ENCODE data around the gene ESYT2. TPM values are rescaled to one million over a fixed set of nuclear protein-coding genes. Genes with fewer than 3 reads are reported as not detected.

The ESYT2 gene
- polyA plus RNA-seq, 3 donors: 14.0 to 24.1 (median 22.0) TPM

DNA sequence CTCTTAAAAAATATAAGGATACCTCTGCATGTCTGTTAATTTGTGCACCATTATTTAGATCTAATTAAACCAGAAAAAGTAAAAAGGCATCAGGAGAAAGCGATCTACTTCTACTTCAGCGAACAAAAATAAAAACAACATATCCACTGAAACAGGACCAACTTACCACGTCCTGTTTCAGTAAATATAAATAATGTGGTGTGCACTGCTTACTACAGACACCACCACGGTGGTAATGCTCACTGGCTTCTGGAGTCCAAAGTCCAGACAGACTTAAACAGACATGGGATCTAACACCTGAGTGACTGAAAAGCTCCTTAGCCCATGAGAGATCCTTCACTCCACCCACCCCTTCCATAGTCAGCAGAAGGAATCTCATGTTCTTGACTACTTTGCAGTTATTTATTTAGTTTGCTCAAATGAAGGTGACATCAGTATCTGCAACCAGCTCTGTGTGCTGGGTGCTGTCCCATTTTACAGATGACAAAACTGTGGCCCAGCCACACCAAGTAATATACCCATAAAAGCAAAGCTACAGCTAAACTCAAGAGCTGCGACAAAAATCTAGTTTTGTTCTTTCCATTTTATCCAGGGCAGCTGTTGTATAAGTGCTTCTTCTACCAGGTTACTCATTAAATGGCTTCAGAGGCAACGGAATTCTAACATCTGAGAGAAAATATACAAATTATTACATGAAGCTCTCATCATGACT is 62.6 kb downstream of the ESYT2 start:
- Mint-ChIP-seq H3K36me3 (peaks cover 57 to 60% of the 10 kb centered on the region in 2 donors), H3K27me3 (ENCODE audit: low read depth in 3 of 3) (no peaks in the 10 kb centered on the region), H3K4me1 (no peaks in the 10 kb centered on the region), H3K9me3 (no peaks in the 10 kb centered on the region), H3K27ac (peak overlapping the region in 2 of 7 donors; percentile 26 to 41), H3K4me3 (no peak overlapping the region)
- Histone ChIP-seq H3K9ac (ENCODE audit: insufficient read depth, low read length, poor library complexity, severe bottlenecking) (no peak overlapping the region), H3K4me1 (ENCODE audit: control insufficient read depth in 1 of 2, insufficient read depth in 2 of 2, low read length in 2 of 2) (no peaks in the 10 kb centered on the region), H3K27me3 (ENCODE audit: control insufficient read depth in 2 of 2, insufficient read depth in 2 of 2, low read length in 2 of 2) (no peaks in the 10 kb centered on the region), H3K79me2 (ENCODE audit: insufficient read depth, low read length) (no peaks in the 10 kb centered on the region), H4K20me1 (ENCODE audit: insufficient read depth, low read length) (no peaks in the 10 kb centered on the region), H3K36me3 (replicated peaks in 1 of 2; ENCODE audit: control insufficient read depth in 1 of 2, insufficient read depth in 2 of 2, low read length in 2 of 2) (peaks cover 49 to 84% of the 10 kb centered on the region in 2 donors), H2AFZ (ENCODE audit: insufficient read depth, low read depth, low read length, poor library complexity, severe bottlenecking) (no peak overlapping the region), H3K27ac (ENCODE audit: low read depth in 1 of 2, low read length in 2 of 2) (peak overlapping the region in 1 of 2 donors; percentile 20), H3K4me3 (replicated peaks in 1 of 3; ENCODE audit: low read depth in 2 of 3, low read length in 3 of 3) (no peak overlapping the region), H3K9me3 (replicated peaks in 1 of 2; ENCODE audit: control insufficient read depth in 1 of 2, insufficient read depth in 1 of 2, low read length in 2 of 2) (no peaks in the 10 kb centered on the region), H3K4me2 (replicated peaks; ENCODE audit: extremely low read depth, low read length, poor library complexity, severe bottlenecking) (no peak overlapping the region)
- intact Hi-C loops (cut with micrococcal nuclease): no loop called here
- TF ChIP-seq, protein P1, sequence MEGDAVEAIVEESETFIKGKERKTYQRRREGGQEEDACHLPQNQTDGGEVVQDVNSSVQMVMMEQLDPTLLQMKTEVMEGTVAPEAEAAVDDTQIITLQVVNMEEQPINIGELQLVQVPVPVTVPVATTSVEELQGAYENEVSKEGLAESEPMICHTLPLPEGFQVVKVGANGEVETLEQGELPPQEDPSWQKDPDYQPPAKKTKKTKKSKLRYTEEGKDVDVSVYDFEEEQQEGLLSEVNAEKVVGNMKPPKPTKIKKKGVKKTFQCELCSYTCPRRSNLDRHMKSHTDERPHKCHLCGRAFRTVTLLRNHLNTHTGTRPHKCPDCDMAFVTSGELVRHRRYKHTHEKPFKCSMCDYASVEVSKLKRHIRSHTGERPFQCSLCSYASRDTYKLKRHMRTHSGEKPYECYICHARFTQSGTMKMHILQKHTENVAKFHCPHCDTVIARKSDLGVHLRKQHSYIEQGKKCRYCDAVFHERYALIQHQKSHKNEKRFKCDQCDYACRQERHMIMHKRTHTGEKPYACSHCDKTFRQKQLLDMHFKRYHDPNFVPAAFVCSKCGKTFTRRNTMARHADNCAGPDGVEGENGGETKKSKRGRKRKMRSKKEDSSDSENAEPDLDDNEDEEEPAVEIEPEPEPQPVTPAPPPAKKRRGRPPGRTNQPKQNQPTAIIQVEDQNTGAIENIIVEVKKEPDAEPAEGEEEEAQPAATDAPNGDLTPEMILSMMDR (IDR thresholded peaks at IDR 0.05): no peak
- DNase-seq: no peak
- 100% methylated on average over 1 of the region's 6 CpGs for WGBS (ENCODE audit: insufficient coverage)

DNA sequence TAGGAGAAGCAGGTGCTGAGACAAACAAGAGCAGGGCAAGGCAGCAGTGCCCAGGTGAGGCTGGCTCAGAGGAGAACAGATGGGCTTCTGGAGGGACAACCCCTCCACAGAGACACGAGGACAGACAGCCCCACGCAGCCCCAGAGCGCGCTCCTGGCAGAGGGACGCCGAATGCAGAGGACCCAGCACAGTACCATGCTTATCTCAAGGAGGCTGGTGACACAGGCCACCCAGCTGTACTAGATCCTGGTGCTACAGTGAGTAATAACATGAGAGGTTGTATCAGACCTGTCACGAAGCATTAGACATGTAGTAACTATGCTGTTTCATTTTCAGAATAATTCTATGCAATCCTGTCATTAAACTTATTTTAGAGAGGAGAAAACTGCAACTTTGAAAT is 64.3 kb downstream of the ESYT2 start:
- intact Hi-C loops (cut with micrococcal nuclease): no loop called here
- Histone ChIP-seq H3K27ac (ENCODE audit: low read depth in 1 of 2, low read length in 2 of 2) (no peak overlapping the region), H3K4me1 (ENCODE audit: control insufficient read depth in 1 of 2, insufficient read depth in 2 of 2, low read length in 2 of 2) (peaks cover 0 to 4% of the 10 kb centered on the region in 2 donors), H3K9ac (ENCODE audit: insufficient read depth, low read length, poor library complexity, severe bottlenecking) (no peak overlapping the region), H3K4me2 (replicated peaks; ENCODE audit: extremely low read depth, low read length, poor library complexity, severe bottlenecking) (no peak overlapping the region), H4K20me1 (ENCODE audit: insufficient read depth, low read length) (no peaks in the 10 kb centered on the region), H3K4me3 (replicated peaks in 1 of 3; ENCODE audit: low read depth in 2 of 3, low read length in 3 of 3) (no peak overlapping the region), H3K36me3 (replicated peaks in 1 of 2; ENCODE audit: control insufficient read depth in 1 of 2, insufficient read depth in 2 of 2, low read length in 2 of 2) (peaks cover 53 to 91% of the 10 kb centered on the region in 2 donors), H3K27me3 (ENCODE audit: control insufficient read depth in 2 of 2, insufficient read depth in 2 of 2, low read length in 2 of 2) (no peaks in the 10 kb centered on the region), H2AFZ (ENCODE audit: insufficient read depth, low read depth, low read length, poor library complexity, severe bottlenecking) (no peak overlapping the region), H3K79me2 (ENCODE audit: insufficient read depth, low read length) (no peaks in the 10 kb centered on the region), H3K9me3 (replicated peaks in 1 of 2; ENCODE audit: control insufficient read depth in 1 of 2, insufficient read depth in 1 of 2, low read length in 2 of 2) (no peaks in the 10 kb centered on the region)
- Mint-ChIP-seq H3K4me1 (peaks cover 5% of the 10 kb centered on the region), H3K9me3 (no peaks in the 10 kb centered on the region), H3K27me3 (ENCODE audit: low read depth in 3 of 3) (no peaks in the 10 kb centered on the region), H3K27ac (peak overlapping the region in 3 of 7 donors; percentile 4 to 42 (median 32)), H3K36me3 (peaks cover 69 to 70% of the 10 kb centered on the region in 2 donors), H3K4me3 (no peak overlapping the region)
- 100% methylated on average over 4 of the region's 7 CpGs for WGBS (ENCODE audit: insufficient coverage)
- no peak for DNase-seq
- TF ChIP-seq, protein P1 (IDR thresholded peaks at IDR 0.05): no peak

Measured in CD14-positive monocyte (primary cell).